Embryonic facial prominence (tissue), 1 donor: ENCODE results near the gene PCDHA8.
"Not testable (repeated sequence)": the region's sequence is repeated elsewhere in the genome, so short reads cannot be mapped to it uniquely, and the experiment has no call there.

Experiments used
- DNase-seq: peaks from one replicate; pipeline ENCODE4 v3.0.0-alpha.2; 2016; ENCODE audit errors: extremely low spot score

Gene PCDHA8, protein sequence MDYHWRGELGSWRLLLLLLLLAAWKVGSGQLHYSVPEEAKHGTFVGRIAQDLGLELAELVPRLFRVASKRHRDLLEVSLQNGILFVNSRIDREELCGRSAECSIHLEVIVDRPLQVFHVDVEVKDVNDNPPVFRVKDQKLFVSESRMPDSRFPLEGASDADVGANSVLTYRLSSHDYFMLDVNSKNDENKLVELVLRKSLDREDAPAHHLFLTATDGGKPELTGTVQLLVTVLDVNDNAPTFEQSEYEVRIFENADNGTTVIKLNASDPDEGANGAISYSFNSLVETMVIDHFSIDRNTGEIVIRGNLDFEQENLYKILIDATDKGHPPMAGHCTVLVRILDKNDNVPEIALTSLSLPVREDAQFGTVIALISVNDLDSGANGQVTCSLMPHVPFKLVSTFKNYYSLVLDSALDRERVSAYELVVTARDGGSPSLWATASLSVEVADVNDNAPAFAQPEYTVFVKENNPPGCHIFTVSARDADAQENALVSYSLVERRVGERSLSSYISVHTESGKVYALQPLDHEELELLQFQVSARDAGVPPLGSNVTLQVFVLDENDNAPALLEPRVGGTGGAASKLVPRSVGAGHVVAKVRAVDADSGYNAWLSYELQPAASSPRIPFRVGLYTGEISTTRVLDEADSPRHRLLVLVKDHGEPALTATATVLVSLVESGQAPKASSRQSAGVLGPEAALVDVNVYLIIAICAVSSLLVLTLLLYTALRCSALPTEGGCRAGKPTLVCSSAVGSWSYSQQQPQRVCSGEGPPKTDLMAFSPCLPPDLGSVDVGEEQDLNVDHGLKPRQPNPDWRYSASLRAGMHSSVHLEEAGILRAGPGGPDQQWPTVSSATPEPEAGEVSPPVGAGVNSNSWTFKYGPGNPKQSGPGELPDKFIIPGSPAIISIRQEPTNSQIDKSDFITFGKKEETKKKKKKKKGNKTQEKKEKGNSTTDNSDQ

DNA sequence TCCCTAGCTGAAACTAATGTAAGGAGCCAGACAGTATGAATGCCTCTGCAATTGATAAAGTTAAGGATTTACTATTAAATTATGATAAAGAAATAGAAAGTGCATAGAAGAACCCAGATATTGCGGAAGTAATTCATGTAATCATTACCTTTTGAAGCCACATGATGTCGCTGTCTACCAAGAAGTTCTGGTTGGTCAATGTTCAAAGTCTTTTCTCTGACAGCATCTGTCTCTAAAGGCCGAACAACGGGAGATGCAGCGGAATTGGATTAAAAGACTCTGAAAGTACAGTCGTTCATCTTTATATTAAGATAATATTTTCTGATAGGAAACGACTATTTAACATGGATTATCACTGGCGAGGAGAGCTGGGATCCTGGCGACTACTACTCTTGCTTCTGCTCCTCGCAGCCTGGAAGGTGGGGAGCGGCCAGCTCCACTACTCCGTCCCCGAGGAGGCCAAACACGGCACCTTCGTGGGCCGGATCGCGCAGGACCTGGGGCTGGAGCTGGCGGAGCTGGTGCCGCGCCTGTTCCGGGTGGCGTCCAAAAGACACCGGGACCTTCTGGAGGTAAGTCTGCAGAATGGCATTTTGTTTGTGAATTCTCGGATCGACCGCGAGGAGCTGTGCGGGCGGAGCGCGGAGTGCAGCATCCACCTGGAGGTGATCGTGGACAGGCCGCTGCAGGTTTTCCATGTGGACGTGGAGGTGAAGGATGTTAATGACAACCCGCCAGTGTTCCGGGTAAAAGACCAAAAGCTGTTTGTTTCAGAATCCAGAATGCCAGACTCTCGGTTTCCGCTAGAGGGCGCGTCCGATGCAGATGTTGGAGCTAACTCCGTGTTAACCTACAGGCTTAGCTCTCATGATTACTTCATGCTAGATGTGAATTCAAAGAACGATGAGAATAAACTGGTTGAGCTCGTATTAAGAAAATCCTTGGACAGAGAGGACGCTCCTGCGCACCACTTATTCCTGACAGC is at the start of gene PCDHA8:
Gene PCDHA8, plus strand, starts transcription at position 210 of the 985 bp plus-strand sequence. Its CDS starts 135 bp downstream, at position 345.
- DNase-seq = no peak

DNA sequence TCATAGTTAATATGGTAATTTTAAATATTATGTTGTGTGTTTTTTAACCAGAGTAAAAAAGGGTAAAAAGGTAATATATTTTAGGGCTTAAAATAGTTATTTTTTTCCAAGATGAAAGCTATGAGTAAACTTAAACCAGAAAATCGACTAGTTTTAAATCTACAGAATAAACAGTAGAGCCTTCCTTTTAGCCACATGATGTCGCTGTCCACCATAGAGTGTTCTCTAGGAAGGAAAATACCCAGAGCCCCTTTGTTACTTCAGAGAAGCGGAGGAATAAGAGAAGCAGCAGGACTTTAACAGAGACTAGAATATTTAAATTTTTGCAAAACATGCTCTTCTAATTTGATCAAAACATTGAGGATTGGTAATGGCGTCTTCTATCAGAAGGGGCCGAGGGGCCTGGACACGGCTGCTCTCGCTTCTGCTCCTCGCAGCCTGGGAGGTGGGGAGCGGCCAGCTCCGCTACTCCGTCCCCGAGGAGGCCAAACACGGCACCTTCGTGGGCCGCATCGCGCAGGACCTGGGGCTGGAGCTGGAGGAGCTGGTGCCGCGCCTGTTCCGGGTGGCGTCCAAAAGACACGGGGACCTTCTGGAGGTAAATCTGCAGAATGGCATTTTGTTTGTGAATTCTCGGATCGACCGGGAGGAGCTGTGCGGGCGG is 46.3 kb upstream of the PCDHA8 start, which contains the start of gene PCDHA2:
Gene PCDHA2, plus strand, starts transcription at position 258 of the 664 bp plus-strand sequence.
- no peak for DNase-seq

DNA sequence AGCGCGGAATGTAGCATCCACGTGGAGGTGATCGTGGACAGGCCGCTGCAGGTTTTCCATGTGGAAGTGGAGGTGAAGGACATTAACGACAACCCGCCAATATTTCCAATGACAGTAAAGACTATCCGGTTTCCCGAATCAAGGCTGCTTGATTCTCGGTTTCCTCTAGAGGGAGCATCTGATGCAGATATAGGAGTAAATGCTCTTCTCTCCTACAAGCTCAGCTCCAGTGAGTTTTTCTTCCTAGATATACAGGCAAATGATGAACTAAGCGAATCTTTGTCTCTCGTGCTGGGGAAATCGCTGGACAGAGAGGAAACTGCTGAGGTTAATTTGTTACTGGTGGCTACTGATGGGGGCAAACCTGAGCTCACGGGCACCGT is 45.7 kb upstream of the PCDHA8 start:
- DNase-seq = no peak

DNA sequence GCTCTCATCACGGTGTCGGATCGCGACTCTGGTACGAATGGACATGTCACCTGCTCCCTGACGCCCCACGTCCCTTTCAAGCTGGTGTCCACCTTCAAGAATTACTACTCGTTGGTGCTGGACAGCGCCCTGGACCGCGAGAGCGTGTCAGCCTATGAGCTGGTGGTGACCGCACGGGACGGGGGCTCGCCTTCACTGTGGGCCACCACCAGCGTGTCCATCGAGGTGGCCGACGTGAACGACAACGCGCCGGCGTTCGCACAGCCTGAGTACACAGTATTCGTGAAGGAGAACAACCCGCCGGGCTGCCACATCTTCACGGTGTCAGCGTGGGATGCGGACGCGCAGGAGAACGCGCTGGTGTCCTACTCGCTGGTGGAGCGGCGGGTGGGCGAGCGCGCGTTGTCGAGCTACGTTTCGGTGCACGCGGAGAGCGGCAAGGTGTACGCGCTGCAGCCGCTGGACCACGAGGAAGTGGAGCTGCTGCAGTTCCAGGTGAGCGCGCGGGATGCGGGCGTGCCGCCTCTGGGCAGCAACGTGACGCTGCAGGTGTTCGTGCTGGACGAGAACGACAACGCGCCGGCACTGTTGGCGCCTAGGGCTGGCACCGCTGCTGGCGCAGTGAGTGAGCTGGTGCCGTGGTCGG is 44.8 kb upstream of the PCDHA8 start:
- DNase-seq = not testable (repeated sequence)

DNA sequence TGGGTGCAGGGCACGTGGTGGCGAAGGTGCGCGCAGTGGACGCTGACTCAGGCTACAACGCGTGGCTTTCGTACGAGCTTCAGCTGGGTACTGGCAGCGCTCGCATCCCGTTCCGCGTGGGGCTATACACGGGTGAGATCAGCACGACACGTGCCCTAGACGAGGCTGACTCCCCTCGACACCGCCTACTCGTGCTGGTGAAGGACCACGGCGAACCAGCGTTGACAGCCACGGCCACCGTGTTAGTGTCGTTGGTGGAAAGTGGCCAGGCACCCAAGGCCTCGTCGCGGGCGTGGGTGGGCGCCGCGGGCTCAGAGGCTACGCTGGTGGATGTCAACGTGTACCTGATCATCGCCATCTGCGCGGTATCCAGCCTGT is 44.3 kb upstream of the PCDHA8 start:
- DNase-seq = no peak

DNA sequence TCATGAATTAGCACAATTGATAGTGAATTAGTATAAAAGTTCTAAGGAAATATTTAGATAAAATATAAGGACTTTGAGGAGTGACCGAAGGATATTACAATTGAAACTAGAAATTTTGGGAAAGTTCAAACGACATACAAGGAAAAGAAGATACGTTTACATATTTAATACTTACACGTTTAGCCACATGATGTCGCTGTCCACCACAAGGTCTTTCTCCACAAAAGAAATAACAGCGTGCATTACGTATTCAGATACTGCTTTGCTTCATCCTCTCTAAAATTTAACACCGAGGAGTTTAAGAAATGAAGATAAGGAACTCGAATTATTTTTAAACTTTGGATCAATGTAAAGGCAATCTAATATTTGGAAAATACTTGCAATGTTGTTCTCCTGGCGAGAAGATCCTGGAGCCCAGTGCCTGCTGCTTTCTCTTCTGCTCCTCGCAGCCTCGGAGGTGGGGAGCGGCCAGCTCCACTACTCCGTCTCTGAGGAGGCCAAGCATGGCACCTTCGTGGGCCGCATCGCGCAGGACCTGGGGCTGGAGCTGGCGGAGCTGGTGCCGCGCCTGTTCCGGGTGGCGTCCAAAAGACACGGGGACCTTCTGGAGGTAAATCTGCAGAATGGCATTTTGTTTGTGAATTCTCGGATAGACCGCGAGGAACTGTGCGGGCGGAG is 40.0 kb upstream of the PCDHA8 start, which contains the start of gene PCDHA3:
Gene PCDHA3, plus strand, starts transcription at position 242 of the 678 bp plus-strand sequence.
- no peak for DNase-seq

DNA sequence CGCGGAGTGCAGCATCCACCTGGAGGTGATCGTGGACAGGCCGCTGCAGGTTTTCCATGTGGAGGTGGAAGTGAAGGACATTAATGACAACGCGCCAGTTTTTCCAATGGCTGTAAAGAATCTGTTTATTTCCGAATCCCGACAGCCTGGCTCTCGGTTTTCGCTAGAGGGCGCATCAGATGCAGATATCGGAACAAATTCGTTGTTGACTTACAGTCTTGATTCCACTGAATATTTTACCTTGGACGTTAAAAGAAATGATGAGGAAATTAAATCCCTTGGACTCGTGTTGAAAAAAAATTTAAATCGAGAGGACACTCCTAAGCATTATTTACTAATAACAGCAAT is 39.5 kb upstream of the PCDHA8 start:
- DNase-seq = no peak

DNA sequence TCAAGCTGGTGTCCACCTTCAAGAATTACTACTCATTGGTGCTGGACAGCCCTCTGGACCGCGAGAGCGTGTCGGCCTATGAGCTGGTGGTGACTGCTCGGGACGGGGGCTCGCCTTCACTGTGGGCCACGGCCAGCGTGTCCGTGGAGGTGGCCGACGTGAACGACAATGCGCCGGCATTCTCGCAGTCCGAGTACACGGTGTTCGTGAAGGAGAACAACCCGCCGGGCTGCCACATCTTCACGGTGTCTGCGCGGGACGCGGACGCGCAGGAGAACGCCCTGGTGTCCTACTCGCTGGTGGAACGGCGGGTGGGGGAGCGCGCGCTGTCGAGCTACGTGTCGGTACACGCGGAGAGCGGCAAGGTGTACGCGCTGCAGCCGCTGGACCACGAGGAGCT is 38.6 kb upstream of the PCDHA8 start:
- DNase-seq = not testable (repeated sequence)

DNA sequence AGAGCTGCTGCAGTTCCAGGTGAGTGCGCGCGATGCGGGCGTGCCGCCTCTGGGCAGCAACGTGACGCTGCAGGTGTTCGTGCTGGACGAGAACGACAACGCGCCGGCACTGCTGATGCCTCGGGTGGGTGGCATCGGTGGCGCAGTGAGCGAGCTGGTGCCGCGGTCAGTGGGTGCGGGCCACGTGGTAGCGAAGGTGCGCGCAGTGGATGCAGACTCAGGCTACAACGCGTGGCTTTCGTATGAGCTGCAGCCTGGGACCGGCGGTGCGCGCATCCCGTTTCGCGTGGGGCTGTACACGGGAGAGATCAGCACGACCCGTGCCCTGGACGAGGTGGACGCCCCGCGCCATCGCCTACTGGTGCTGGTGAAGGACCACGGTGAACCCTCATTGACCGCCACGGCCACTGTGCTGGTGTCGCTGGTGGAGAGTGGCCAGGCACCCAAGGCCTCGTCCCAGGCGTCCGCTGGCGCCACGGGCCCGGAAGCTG is 38.2 kb upstream of the PCDHA8 start:
- no peak for DNase-seq

DNA sequence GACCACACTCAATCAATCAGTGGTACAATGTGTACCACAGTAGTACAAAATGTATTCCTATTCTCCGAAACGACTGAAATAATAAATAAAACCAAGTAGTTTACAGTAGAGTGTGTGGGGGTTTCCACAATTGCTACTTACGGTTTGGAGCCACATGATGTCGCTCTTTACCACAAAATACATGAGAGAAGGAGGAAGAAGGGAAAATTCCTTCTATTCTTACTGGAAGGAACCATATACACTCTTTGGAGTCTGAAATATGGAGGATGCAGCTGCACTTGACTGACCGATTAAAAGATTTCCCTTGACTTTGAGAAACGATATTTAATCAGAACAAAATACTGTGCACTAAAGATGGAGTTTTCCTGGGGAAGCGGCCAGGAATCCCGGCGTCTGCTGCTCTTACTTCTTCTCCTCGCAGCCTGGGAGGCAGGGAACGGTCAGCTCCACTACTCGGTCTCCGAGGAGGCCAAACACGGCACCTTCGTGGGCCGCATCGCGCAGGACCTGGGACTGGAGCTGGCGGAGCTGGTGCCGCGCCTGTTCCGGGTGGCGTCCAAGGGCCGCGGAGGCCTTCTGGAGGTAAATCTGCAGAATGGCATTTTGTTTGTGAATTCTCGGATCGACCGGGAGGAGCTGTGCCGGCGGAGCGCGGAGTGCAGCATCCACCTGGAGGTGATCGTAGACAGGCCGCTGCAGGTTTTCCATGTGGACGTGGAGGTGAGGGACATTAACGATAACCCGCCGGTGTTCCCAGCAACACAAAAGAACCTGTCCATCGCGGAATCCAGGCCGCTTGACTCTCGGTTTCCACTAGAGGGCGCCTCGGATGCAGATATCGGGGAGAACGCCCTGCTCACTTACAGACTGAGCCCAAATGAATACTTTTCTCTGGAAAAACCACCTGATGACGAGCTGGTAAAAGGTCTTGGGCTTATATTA is 33.9 kb upstream of the PCDHA8 start, which contains the start of gene PCDHA4:
Gene PCDHA4, plus strand, starts transcription at position 235 of the 942 bp plus-strand sequence.
- no peak for DNase-seq

DNA sequence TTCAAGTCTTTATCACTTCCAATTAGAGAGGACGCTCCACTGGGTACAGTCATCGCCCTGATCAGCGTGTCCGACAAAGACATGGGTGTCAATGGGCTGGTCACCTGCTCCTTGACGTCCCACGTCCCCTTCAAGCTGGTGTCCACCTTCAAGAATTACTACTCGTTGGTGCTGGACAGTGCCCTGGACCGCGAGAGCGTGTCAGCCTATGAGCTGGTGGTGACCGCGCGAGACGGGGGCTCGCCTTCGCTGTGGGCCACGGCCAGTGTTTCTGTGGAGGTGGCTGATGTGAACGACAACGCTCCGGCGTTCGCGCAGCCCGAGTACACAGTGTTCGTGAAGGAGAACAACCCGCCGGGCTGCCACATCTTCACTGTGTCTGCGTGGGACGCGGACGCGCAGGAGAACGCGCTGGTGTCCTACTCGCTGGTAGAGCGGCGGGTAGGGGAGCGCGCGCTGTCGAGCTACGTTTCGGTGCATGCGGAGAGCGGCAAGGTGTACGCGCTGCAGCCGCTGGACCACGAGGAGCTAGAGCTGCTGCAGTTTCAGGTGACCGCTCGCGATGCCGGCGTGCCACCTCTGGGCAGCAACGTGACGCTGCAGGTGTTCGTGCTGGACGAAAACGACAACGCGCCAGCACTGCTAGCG is 32.6 kb upstream of the PCDHA8 start:
- not testable (repeated sequence) for DNase-seq

DNA sequence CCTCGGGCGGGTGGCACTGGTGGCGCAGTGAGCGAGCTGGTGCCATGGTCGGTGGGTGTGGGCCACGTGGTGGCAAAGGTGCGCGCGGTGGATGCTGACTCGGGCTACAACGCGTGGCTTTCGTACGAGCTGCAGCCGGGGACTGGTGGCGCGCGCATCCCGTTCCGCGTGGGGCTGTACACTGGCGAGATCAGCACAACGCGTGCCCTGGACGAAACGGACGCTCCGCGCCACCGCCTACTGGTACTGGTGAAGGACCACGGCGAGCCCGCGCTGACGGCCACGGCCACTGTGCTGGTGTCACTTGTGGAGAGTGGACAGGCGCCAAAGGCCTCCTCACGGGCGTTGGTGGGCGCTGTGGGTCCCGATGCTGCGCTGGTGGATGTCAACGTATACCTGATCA is 32.1 kb upstream of the PCDHA8 start:
- no peak for DNase-seq

DNA sequence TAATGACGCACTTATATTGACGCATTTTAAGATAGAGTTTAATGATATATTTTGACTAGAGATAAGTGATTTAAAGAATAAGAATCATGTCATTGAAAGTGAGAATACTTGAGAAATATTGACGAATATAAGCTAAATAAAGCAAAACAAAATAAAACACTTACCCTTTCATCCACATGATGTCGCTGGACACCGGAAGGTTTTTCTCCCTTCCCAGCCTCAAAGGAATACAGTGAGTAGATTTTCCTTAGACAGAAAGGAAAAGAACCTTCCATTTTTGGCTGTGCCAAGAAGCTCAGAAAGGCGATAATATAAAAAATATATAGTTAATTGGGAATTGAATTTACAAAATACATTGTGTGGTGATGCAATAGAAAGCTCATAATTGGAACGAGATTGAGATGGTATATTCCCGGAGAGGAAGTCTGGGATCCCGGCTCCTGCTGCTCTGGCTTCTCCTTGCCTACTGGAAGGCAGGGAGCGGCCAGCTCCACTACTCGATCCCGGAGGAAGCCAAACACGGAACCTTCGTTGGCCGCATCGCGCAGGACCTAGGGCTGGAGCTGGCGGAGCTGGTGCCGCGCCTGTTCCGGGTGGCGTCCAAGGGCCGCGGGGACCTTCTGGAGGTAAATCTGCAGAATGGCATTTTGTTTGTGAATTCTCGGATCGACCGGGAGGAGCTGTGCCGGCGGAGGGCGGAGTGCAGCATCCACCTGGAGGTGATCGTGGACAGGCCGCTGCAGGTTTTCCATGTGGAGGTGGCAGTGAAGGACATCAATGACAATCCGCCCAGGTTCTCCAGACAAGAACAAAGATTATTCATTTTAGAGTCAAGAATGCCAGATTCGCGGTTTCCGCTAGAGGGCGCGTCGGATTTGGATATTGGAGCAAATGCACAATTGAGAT is 19.4 kb upstream of the PCDHA8 start, which contains the start of gene PCDHA5:
Gene PCDHA5, plus strand, starts transcription at position 239 of the 906 bp plus-strand sequence.
- no peak for DNase-seq

DNA sequence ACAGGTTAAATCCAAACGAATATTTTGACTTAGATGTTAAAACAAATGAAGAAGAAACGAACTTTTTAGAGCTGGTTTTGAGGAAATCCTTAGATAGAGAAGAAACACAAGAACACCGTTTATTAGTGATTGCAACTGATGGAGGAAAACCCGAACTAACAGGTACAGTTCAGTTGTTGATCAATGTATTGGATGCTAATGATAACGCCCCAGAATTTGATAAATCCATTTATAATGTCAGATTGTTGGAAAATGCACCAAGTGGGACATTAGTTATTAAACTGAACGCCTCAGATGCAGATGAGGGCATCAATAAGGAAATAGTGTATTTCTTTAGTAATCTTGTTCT is 18.7 kb upstream of the PCDHA8 start:
- no peak for DNase-seq

DNA sequence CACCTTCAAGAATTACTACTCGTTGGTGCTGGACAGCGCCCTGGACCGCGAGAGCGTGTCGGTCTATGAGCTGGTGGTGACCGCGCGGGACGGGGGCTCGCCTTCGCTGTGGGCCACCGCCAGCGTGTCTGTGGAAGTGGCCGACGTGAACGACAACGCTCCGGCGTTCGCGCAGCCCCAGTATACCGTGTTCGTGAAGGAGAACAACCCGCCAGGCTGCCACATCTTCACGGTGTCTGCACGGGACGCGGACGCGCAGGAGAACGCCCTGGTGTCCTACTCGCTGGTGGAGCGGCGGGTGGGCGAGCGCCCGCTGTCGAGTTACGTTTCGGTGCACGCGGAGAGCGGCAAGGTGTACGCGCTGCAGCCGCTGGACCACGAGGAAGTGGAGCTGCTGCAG is 18.0 kb upstream of the PCDHA8 start:
- DNase-seq = not testable (repeated sequence)

DNA sequence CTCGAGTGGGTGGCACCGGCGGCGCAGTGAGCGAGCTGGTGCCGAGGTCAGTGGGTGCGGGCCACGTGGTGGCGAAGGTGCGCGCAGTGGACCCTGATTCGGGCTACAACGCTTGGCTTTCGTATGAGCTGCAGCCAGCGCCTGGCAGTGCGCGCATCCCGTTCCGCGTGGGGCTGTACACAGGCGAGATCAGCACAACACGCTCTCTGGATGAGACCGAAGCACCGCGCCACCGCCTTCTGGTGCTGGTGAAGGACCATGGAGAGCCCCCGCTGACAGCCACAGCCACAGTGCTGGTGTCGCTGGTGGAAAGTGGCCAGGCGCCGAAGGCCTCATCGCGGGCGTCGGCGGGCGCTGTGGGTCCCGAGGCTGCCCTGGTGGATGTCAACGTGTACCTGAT is 17.5 kb upstream of the PCDHA8 start:
- no peak for DNase-seq
